Measurements from ENCODE around the gene ERICH4.
"Not testable (repeated sequence)": the region's sequence is repeated elsewhere in the genome, so short reads cannot be mapped to it uniquely, and the experiment has no call there.

ERICH4 gene

GRCh38 chr19:41479757-41480191, 36.8 kb downstream of the ERICH4 start:
- no peak for DNase-seq

- DNase-seq: no peak
These were observed 37.4 kb downstream of the ERICH4 start for GRCh38 chr19:41480336-41480735.

GRCh38 chr19:41484822-41485221, 41.9 kb downstream of the ERICH4 start:
- no peak for DNase-seq

GRCh38 chr19:41486953-41487352, 44.0 kb downstream of the ERICH4 start:
- DNase-seq: not testable (repeated sequence)

- no peak for DNase-seq
These were observed 49.9 kb downstream of the ERICH4 start for GRCh38 chr19:41492843-41493242.

Data from NCI-H748 treated with DMSO at 0.1 percent for 48 hours (cell line).